Measurements from ENCODE around the gene MLLT3. TPM values are rescaled to one million over a fixed set of nuclear protein-coding genes. Genes with fewer than 3 reads are reported as not detected.

MLLT3 gene
- total RNA-seq, 1 donor from 2014 or later = 8.8 TPM

DNA sequence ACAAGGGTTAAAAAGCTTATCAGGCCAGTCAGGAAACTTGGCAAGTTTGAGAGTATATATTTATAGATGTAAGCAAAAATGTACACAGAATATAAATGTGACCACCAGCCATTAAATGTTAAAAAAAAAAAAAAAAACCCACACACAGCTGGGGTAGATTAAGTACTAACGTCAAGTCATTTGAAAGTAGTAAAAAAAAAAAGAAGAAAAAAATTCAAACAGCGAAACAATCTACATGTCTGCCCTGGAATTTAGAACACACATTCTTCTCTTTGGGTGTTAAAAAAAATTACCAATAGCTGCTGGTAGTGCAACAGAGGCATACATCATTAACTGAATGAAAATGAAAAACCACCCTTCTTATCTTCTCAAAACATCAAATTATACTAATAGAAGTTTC, 269.7 kb downstream of the MLLT3 start:
- H3K4me3 ChIP-seq = no peak overlapping the region
- H3K27me3 ChIP-seq = no peaks in the 10 kb centered on the region
- no peaks in the 10 kb centered on the region for H3K9me3 ChIP-seq
- no peak overlapping the region for H3K27ac ChIP-seq
- no peak for DNase-seq (ENCODE audit: extremely low spot score in 2 of 2)
- intact Hi-C loops (cut with DNase I) = no loop called here
- no peaks in the 10 kb centered on the region for H3K36me3 ChIP-seq
- TF ChIP-seq, protein P1, sequence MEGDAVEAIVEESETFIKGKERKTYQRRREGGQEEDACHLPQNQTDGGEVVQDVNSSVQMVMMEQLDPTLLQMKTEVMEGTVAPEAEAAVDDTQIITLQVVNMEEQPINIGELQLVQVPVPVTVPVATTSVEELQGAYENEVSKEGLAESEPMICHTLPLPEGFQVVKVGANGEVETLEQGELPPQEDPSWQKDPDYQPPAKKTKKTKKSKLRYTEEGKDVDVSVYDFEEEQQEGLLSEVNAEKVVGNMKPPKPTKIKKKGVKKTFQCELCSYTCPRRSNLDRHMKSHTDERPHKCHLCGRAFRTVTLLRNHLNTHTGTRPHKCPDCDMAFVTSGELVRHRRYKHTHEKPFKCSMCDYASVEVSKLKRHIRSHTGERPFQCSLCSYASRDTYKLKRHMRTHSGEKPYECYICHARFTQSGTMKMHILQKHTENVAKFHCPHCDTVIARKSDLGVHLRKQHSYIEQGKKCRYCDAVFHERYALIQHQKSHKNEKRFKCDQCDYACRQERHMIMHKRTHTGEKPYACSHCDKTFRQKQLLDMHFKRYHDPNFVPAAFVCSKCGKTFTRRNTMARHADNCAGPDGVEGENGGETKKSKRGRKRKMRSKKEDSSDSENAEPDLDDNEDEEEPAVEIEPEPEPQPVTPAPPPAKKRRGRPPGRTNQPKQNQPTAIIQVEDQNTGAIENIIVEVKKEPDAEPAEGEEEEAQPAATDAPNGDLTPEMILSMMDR (IDR thresholded peaks at IDR 0.05) = no peak
- no peak for TF ChIP-seq POLR2AphosphoS5 (IDR thresholded peaks at IDR 0.05; ENCODE audit: insufficient read depth in 1 of 2, low read depth in 1 of 2)
- no peak for TF ChIP-seq POLR2A (IDR thresholded peaks at IDR 0.05)
- H3K4me1 ChIP-seq = peaks cover 12% of the 10 kb centered on the region

DNA sequence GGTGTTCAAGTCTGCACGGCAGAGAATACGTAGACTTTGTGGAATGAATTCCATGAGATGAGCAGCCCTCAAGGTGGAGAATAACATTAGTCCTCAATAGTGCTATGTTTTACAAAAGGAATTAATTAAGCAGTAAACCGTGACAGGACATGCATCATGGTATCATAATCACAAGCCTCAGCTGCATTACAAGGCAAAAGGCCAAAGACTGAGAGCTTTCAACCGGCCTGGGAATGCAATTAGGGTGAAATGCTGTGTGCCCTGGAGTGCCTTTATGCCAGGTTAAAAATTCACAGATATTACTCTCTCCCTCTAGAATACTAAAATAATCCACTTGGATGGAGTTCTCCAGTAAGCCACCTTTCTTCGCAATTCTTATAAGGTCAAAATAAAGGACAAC, 270.6 kb downstream of the MLLT3 start:
- no peaks in the 10 kb centered on the region for H3K36me3 ChIP-seq
- H3K27ac ChIP-seq = no peak overlapping the region
- DNase-seq (ENCODE audit: extremely low spot score in 2 of 2) = no peak
- intact Hi-C loops (cut with DNase I) = no loop called here
- H3K9me3 ChIP-seq = no peaks in the 10 kb centered on the region
- TF ChIP-seq, protein P1 (IDR thresholded peaks at IDR 0.05) = no peak
- no peak for TF ChIP-seq POLR2A (IDR thresholded peaks at IDR 0.05)
- TF ChIP-seq POLR2AphosphoS5 (IDR thresholded peaks at IDR 0.05; ENCODE audit: insufficient read depth in 1 of 2, low read depth in 1 of 2) = no peak
- H3K4me1 ChIP-seq = peaks cover 3% of the 10 kb centered on the region
- H3K4me3 ChIP-seq = no peak overlapping the region
- H3K27me3 ChIP-seq = no peaks in the 10 kb centered on the region

DNA sequence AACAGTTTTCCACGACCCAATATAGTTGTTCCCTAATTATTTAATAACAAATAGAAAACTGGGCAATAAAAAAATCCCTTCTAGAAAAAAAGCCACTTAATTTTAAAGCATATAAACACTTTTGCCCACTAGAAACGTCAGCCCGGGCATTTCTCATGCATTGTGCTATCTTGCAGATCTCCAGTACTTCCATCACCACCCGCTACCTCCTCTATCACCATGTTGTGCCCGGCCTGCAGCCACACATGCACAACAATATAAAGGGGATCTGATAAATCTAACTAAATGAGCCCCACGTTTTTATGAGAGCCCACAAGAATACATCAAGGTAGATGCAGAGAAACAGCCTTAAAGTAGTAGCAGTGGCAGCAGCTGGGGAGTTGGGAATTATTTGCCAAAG, 272.7 kb downstream of the MLLT3 start:
- H3K27ac ChIP-seq = no peak overlapping the region
- TF ChIP-seq, protein P1 (IDR thresholded peaks at IDR 0.05) = no peak
- TF ChIP-seq POLR2AphosphoS5 (IDR thresholded peaks at IDR 0.05; ENCODE audit: insufficient read depth in 1 of 2, low read depth in 1 of 2) (no peak), POLR2A (IDR thresholded peaks at IDR 0.05) (no peak)
- no peaks in the 10 kb centered on the region for H3K4me1 ChIP-seq
- no peak for DNase-seq (ENCODE audit: extremely low spot score in 2 of 2)
- H3K4me3 ChIP-seq = no peak overlapping the region
- no peaks in the 10 kb centered on the region for H3K9me3 ChIP-seq
- intact Hi-C loops (cut with DNase I) = no loop called here
- no peaks in the 10 kb centered on the region for H3K27me3 ChIP-seq
- no peaks in the 10 kb centered on the region for H3K36me3 ChIP-seq

DNA sequence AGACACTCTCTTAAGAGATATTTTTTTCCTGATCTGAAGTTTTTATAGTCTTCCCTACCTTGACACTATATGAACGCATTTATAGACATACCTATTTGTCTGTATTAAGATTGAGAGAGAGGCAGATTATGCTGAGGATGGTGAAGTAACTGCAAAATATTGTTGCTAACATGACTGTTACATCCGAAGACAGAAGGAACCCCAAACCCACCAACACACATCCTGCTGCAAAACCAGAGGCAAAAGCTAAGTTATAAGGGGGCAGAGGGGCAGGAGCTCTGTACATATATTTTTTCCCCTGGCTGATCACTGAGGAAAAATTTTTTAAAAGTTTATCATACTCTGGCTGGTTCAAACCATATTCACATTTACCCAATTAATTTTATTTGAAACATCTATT, 279.0 kb downstream of the MLLT3 start:
- intact Hi-C loops (cut with DNase I) = no loop called here
- Histone ChIP-seq H3K27me3 (no peaks in the 10 kb centered on the region), H3K9me3 (no peaks in the 10 kb centered on the region), H3K27ac (no peak overlapping the region), H3K4me3 (no peak overlapping the region), H3K4me1 (no peaks in the 10 kb centered on the region), H3K36me3 (no peaks in the 10 kb centered on the region)
- TF ChIP-seq POLR2A (IDR thresholded peaks at IDR 0.05) = no peak
- no peak for TF ChIP-seq POLR2AphosphoS5 (IDR thresholded peaks at IDR 0.05; ENCODE audit: insufficient read depth in 1 of 2, low read depth in 1 of 2)
- TF ChIP-seq, protein P1 (IDR thresholded peaks at IDR 0.05) = no peak
- DNase-seq (ENCODE audit: extremely low spot score in 2 of 2) = no peak

DNA sequence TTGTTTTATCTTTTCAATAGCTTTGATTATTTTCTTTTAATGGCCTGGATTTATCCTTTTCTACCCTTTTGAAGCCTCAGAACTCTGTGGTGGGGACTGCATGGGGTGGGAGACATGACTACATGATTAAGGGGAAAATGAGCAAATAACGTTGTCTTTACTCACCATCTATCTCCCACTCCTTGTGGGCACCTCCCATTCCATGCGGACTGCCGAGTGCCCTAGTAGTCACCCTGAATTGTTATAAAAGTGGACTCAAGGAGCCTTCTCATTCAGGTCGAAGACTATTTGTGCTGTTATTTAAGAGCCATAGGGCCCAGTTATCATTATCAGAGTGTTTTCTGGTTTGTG, 281.8 kb downstream of the MLLT3 start:
- Histone ChIP-seq H3K27me3 (no peaks in the 10 kb centered on the region), H3K36me3 (no peaks in the 10 kb centered on the region), H3K9me3 (no peaks in the 10 kb centered on the region), H3K4me1 (no peaks in the 10 kb centered on the region), H3K27ac (no peak overlapping the region), H3K4me3 (no peak overlapping the region)
- TF ChIP-seq POLR2AphosphoS5 (IDR thresholded peaks at IDR 0.05; ENCODE audit: insufficient read depth in 1 of 2, low read depth in 1 of 2) (no peak), POLR2A (IDR thresholded peaks at IDR 0.05) (no peak)
- TF ChIP-seq, protein P1 (IDR thresholded peaks at IDR 0.05) = no peak
- intact Hi-C loops (cut with DNase I) = no loop called here
- no peak for DNase-seq (ENCODE audit: extremely low spot score in 2 of 2)

Measured in vagina (tissue), 2 donors.